ENCODE data around the gene FUOM.

Gene FUOM

GRCh38 chr10:133359554-133359971, 1.7 kb upstream of the FUOM start:
- H3K4me3 ChIP-seq (ENCODE audit: low read length), result no peak overlapping the region
- no peak for DNase-seq (ENCODE audit: low read depth)
- TF ChIP-seq, protein P1, sequence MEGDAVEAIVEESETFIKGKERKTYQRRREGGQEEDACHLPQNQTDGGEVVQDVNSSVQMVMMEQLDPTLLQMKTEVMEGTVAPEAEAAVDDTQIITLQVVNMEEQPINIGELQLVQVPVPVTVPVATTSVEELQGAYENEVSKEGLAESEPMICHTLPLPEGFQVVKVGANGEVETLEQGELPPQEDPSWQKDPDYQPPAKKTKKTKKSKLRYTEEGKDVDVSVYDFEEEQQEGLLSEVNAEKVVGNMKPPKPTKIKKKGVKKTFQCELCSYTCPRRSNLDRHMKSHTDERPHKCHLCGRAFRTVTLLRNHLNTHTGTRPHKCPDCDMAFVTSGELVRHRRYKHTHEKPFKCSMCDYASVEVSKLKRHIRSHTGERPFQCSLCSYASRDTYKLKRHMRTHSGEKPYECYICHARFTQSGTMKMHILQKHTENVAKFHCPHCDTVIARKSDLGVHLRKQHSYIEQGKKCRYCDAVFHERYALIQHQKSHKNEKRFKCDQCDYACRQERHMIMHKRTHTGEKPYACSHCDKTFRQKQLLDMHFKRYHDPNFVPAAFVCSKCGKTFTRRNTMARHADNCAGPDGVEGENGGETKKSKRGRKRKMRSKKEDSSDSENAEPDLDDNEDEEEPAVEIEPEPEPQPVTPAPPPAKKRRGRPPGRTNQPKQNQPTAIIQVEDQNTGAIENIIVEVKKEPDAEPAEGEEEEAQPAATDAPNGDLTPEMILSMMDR (conservative IDR thresholded peaks at IDR 0.05; ENCODE audit: low read depth, low read length), result no peak

- no peak for DNase-seq (ENCODE audit: low read depth)
- H3K4me3 ChIP-seq (ENCODE audit: low read length), result no peak overlapping the region
- TF ChIP-seq, protein P1 (conservative IDR thresholded peaks at IDR 0.05; ENCODE audit: low read depth, low read length), result no peak
These were observed 1.1 kb upstream of the FUOM start for GRCh38 chr10:133358925-133359310.

- no peak for DNase-seq (ENCODE audit: low read depth)
- H3K4me3 ChIP-seq (ENCODE audit: low read length), result no peak overlapping the region
- TF ChIP-seq, protein P1 (conservative IDR thresholded peaks at IDR 0.05; ENCODE audit: low read depth, low read length), result no peak
These were observed 524 bp upstream of the FUOM start for GRCh38 chr10:133358162-133358924.

DNA sequence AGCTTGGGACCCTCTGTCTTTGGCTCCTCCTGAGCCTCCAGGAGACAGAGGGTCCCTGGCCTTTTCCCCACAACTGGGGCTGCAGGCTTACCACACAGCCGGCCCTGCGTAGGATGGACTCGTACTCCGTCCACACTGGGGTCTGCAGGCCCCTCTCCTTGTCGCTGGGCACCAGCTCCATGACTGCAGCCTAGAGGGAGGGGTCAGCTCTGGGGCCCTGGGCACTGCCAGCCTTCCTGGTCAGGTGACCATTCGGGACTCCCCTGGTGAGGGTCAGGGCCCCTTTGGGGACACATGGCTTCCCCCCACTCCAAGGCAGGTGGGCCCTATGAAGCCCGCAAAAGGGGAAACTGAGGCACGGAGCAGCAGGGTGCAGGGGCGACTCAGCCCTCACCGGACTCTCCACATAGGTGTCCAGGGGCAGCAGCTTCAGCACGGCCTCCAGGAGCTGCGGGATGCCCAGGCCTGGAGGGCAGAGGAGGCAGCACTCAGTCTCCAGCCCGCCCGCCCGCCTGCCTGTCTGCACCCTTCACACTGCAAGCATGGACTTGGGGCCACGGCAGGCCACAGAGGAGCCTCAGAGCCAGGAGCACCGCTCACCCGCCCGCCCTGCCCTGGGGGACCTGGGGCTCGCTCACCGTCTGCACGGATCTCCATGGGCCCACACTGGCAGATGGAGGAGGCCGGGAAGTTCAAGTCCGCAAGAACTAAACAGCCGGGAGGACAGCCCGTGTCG, 1.1 kb downstream of the FUOM start:
- TF ChIP-seq, protein P1 (conservative IDR thresholded peaks at IDR 0.05; ENCODE audit: low read depth, low read length), result no peak
- no peak for DNase-seq (ENCODE audit: low read depth)

GRCh38 chr10:133355991-133356390, 1.8 kb downstream of the FUOM start:
- no peak for DNase-seq (ENCODE audit: low read depth)

More for the DNA sequence above, 1.1 kb downstream of the FUOM start:
- H3K4me3 ChIP-seq (ENCODE audit: low read length), result peak overlapping the region; percentile 36

DNA sequence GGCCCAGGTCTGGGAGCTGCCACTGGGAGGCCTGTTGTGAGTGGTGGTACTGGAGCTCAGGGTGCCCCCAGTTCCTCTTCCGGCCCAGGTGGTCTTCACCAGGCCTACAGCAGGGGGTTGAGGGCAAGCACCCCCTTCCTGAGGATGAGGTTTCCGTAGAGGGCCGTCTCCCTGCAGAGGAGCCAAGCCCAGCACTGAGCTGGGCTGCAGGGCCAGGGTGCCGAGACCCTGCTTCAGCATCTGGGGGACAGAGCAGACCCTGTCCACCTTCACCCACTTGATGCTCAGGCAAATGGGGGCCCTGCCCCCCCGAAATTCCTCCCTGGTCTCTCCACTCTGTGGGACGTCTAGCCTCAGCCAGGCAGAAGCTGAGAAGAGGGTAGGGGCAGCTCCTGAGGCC, 2.6 kb downstream of the FUOM start:
- no peak for DNase-seq (ENCODE audit: low read depth)
- H3K4me3 ChIP-seq (ENCODE audit: low read length), result no peak overlapping the region
- TF ChIP-seq, protein P1 (conservative IDR thresholded peaks at IDR 0.05; ENCODE audit: low read depth, low read length), result no peak

More at GRCh38 chr10:133355991-133356390, 1.8 kb downstream of the FUOM start:
- TF ChIP-seq, protein P1 (conservative IDR thresholded peaks at IDR 0.05; ENCODE audit: low read depth, low read length), result no peak
- H3K4me3 ChIP-seq (ENCODE audit: low read length), result no peak overlapping the region
